A204.1 (cell line): ENCODE data around the gene FGF12.

Experiments
- FAIRE-seq: peaks from 2 replicates; lab custom pipeline; 2012; peaks lifted over from hg19 to GRCh38; lab: Jason Lieb, UNC

Gene FGF12

DNA sequence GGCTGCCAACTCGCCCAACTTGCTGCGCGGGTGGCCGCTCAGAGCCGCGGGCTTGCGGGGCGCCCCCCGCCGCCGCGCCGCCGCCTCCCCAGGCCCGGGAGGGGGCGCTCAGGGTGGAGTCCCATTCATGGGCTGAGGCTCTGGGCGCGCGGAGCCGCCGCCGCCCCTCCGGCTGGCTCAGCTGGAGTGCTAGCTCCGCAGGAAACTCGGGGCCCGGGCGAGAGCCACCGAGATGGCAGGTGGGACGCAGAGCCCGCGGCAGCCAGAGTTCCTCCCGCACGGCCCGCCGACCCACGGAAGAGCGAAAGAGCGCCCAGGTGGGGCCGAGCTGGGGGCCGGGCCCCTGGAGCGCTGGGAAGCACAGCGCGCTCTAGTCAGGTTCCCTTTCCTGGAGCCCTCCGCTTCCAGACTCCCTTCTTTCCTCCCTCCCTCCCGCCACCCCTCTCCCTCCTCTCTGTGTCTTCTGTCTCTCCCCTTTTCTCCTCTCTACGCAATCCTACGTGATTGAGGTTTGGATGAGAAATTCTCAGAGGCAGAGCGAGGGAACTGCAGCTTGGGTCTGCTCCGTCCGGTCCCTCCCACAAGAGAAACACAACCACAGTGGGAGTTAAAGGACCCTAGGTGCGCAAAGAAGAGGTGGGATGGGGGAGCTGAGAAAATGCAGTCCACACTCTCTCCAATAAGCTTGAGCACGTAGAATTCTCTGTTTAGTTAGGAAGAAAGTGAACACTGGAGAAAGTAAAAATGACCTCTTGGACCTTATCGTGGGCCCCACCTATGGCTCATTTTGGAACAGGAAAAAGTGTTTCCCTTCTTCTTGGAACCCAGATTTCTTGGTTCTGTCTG lies 317.3 kb downstream of the FGF12 start:
- no peak for FAIRE-seq

DNA sequence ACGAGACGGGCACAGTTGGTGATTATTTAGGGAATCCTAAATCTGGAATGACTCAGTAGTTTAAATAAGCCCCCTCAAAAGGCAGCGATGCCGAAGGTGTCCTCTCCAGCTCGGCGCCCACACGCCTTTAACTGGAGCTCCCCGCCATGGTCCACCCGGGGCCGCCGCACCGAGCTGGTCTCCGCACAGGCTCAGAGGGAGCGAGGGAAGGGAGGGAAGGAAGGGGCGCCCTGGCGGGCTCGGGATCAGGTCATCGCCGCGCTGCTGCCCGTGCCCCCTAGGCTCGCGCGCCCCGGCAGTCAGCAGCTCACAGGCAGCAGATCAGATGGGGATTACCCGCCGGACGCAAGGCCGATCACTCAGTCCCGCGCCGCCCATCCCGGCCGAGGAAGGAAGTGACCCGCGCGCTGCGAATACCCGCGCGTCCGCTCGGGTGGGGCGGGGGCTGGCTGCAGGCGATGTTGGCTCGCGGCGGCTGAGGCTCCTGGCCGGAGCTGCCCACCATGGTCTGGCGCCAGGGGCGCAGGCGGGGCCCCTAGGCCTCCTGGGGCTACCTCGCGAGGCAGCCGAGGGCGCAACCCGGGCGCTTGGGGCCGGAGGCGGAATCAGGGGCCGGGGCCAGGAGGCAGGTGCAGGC lies 318.0 kb downstream of the FGF12 start:
- no peak for FAIRE-seq

DNA sequence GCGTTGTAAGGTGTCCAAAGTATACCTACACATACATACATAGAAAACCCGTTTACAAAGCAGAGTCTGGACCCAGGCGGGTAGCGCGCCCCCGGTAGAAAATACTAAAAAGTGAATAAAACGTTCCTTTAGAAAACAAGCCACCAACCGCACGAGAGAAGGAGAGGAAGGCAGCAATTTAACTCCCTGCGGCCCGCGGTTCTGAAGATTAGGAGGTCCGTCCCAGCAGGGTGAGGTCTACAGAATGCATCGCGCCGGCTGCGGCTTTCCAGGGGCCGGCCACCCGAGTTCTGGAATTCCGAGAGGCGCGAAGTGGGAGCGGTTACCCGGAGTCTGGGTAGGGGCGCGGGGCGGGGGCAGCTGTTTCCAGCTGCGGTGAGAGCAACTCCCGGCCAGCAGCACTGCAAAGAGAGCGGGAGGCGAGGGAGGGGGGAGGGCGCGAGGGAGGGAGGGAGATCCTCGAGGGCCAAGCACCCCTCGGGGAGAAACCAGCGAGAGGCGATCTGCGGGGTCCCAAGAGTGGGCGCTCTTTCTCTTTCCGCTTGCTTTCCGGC lies 318.6 kb downstream of the FGF12 start:
- FAIRE-seq = no peak

DNA sequence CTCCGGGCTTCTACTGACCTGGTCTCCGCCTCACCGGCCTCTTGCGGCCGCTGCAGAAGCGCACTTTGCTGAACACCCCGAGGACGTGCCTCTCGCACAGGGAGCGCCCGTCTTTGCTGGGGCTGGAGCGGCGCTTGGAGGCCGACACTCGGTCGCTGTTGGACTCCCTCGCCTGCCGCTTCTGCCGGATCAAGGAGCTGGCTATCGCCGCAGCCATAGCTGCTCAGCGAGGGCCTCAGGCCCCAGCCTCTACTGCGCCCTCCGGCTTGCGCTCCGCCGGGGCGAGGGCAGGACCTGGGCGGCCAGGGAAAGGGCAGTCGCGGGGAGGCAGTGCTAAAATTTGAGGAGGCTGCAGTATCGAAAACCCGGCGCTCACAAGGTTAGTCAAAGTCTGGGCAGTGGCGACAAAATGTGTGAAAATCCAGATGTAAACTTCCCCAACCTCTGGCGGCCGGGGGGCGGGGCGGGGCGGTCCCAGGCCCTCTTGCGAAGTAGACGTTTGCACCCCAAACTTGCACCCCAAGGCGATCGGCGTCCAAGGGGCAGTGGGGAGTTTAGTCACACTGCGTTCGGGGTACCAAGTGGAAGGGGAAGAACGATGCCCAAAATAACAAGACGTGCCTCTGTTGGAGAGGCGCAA lies 319.2 kb downstream of the FGF12 start:
- FAIRE-seq = no peak

DNA sequence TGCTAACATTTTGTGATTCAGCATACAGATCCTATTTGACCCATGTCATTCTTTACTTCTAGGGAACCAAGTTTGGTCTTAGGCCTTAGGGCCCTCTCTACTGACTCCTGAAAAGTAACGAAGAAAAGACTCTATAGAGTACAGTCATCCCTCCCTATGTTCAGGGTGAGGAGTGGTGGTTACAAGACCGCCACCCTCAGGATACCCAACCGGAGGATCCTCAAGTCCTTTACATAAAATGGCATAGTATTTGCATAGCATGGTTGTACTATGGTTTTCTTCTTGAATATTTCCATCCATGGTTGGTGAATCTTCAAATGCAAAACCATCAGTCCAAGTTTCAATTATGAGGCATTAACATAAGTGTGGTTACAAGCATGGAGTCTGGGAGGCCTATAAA lies 327.6 kb downstream of the FGF12 start:
- no peak for FAIRE-seq

DNA sequence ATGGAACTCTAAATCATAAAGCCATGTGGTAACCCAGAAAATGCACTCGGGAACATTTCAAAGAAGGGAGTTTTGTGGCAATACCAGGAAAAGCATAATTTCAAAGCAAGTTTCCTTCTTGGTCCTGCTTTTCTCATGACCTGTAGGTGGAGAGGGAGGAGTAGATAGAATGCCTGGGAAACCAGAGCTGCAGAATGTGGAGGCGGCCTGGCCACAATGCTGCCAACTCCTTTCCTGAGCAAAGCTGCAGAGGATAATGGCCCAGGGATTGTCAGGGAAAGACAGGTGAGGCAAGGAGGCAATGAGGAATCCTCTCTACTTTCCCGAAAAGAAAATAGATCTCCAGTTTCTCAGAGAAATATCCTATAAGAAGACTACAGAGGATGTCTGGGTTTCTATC lies 330.3 kb downstream of the FGF12 start:
- no peak for FAIRE-seq

DNA sequence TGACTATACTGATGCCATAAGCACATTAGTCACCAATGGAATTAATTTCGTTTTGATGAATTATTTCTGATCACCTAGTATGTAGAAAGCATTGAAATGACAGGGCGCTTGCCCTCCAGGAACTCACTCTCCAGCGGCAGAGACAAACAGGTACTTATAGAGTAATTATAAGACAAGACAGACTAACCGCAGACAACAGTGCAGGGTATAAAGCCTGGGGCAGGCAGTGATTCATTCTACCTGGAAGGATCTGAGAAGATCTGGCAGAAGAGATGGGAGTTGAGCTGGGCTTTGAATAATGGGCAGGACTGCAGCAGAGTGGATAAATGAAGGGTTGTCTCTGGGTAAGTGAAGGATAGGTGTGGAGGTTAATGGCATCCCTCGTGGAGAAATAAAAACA lies 331.8 kb downstream of the FGF12 start:
- no peak for FAIRE-seq

DNA sequence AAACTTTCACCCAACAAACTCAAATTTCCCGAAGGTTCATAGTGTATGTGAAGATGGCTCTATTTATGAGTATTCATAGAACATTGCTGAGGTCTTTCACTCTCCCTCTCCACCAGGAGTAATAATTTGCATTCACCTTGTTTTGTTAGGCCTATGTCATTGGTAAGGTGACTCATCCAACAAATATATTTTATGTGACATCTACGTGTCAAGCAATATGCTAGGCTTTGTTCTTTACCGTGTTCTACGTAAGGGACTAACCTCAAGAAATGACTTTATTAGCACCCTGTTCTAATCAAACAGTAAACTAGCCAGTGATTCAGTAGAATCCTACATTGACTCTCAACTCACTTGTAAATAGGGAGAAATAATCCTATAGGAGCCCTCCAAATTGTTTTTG lies 334.4 kb downstream of the FGF12 start:
- no peak for FAIRE-seq

DNA sequence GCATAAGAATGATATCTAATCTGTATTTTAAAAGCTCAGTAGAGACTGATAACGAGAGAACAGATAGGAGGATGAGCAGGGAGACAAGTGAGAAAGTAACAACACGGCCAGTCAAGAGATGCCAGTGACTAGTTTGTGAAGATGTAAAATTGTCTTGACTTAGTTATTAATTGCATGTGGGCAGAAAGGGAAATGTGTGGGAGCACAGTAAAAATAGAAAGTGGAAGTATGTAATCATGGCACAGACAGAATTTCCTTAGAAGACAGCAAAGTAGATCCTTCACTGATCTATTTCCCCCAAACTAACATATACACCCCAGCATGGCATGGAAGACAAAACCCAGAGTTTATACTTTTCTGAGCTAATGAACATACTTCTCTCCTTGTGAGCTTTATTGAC lies 344.5 kb downstream of the FGF12 start:
- FAIRE-seq = no peak

DNA sequence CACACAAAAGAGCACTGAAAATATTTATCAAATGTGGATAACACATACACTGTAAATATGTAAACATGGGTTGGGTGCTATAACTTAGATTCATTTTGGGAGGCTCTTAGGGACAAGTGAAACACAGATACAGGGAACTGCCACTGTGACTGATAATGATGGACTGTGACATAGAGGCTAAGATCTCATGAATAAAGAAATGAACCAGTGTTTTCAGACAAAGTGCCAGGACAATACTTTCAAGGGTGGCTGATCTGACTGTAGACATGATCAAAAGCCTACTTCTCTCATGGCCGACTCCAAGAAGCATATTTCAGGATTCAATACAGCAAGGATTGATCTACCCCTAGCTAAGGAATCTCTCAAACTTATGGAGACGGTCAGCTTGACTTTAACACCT lies 353.8 kb downstream of the FGF12 start:
- no peak for FAIRE-seq

DNA sequence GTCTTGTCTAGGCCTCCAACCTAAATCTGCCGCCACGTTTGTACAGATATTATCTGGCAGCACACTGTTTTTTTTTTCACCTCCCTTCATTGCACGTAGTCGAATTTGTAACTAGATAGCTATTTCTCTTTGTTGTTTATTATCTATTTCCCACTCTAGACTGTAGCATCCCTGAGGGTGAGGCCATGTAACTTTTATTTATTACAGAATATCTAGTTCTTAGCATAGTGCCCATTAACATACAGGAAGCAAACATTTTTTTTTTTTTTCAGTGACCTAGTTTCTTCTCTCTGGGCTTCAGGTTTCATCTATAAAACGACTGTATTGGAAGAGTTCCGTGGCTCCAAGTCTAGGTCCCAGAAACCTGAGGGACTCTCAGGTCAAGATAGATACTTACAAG lies 354.3 kb downstream of the FGF12 start:
- no peak for FAIRE-seq

DNA sequence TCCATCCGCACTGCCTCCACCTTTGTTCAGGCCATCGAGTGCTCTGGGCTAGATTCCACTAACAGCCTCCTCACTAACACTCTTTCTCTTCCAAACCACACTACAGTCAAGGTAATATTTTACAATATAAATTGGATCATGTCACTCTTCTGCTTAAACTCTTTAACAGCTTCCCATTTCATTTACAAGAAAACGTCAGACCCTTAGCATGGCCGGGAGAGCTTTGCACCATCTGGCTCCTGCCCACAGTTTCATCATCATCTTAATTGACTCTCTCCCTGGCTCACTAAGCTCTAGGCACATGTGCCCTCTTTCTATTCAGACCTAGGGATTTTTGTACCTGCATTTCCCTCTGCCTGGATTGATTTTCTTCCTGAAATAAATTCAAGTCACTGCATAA lies 354.7 kb downstream of the FGF12 start:
- no peak for FAIRE-seq

DNA sequence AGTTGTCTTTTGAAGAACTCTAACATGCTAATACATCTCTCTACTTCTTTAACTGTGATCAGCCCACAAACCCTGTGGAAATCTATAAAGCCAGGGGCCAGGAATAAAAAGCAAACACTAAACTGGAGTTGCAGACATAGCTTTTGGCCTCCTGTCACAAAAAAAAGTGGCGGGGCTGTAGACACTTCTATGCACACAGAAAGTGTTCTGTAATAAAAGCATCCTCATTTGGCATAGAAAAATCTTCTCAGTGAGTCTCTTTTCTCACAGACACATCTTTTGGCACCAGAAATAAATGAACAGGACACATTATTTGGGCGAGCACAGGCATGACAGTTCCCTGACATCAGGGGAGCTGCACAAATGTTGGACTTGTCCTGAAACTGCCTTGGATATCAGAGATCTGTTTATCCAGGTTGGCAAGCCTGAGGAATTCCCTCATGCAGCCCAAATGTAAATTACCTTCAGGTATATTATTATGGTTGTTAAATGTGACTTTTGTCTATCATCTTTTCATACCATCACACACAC lies 355.4 kb downstream of the FGF12 start:
- FAIRE-seq = no peak

DNA sequence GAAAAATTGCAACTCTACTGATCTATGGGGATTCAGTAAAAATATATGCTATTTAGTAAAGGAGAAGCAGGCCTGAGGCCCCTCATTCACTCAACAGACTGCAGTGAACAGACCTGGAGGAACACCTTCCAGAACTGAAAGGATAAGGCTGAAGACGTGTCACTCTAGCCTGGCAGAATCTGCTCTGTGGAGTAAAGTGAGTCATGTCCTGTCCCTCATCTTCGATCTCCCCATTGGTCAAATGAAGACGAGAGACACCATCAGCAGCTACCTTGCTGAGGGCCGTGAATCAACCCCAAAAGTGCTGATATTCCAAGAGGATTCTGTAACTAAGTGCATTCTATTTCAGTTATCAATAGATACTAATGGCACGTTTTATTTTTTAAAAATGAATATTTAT lies 359.7 kb downstream of the FGF12 start:
- no peak for FAIRE-seq

DNA sequence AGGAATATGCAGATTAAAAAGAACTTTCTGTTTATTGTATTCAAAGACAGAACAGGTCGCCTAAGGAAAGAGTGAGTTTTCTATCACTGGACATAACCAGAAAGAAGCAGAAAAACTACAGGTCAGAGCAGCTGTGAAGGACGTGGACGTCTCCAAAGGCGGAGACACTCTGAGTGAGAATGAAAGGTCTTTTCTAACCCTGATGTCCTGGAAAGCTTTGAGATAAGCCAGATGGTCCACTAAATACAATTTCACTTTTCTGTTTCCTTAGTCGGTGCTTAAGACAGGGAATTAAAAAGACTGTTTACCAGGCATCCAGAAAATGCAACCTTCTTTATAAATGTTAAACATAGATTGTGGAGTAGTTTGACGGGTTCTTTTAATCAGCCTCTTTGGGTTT lies 360.4 kb downstream of the FGF12 start:
- FAIRE-seq = no peak

DNA sequence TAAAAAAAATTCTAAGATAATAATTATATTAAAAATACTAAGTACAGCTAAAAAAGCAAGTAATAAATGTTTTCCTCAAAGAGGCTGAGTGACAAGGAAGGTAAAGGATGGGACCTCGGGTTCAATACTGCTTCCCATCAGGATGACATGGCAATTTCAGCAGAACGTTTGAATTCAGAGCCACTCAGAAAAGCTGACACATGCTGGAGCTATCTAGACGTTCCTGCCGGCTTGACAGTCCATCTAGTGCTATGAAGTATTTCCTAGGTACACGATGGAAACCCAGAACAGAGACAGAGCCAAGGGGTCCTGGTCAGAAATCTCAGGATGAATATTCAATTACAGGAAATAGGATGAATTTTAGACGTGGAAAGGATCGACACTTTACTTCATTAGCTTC lies 361.8 kb downstream of the FGF12 start:
- no peak for FAIRE-seq

DNA sequence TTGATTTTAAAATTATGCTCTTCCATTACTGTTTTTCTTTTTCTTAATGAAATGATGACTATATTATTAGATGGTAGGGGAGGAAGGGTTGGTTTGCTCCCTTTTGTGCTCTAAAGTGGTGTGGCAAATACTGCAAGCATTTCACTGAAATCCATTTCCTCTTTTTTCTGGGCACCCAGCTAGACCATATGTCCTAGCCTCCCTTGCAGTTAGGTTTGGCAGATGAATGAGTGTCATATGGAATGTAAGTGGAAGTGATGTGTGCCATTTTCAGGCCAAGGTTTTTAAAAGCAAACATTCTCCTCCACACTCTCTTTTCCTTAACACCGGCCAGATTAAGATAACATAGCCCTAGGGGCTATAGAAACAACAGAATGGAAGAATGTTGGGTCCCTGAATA lies 363.0 kb downstream of the FGF12 start:
- no peak for FAIRE-seq

DNA sequence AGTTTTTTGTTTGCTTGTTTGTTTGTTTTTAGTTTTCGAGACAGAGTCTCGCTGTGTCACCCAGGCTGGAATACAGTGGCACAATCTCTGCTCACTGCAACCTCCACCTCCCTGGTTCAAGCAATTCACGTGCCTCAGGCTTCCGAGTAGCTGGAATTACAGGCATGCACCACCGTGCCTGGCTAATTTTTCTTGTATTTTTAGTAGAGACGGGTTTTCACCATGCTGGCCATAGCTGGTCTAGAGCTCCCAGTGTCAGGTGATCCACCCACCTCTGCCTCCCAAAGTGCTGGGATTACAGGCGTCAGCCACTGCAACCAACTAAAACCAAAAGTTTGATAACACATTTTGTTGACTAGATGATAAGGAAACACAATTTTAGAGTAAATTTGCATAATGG lies 372.7 kb downstream of the FGF12 start:
- no peak for FAIRE-seq

DNA sequence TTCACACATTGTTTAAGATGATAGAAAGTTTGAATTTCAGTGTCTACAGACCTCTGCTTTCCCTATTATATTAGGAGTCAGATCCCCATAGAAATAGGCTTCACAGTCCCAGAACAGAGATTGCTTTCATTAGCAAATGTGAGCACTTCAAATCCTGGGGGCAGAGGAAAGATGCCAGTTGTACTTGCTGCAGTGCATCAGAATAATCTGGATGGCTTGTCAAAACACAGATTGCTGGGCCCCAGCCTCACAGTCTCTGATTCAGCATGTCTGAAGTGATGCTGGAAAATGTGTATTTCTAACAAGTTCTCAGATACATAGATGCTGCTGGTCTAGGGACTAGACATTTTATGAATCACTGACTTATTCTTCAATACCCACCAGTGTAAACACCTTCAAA lies 375.2 kb downstream of the FGF12 start:
- no peak for FAIRE-seq

DNA sequence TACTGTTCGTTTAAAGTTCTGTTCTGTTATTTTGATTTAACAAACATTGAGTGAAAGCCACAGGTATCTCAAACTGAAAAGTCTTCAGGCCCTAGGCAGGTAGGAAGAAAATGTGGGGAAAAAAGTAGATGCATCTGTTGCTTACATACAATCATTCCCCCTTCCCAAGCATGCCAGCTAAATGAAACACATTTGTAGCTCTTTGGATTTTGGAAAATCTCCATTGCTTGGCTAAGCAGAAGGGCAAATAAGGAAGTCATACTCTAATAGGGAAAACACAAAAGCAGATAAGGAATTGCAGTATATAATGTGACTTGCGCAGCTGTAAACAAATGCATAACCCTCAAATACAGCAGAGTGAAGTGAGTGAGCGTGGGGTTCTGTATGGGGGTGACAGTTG lies 375.9 kb downstream of the FGF12 start:
- no peak for FAIRE-seq

DNA sequence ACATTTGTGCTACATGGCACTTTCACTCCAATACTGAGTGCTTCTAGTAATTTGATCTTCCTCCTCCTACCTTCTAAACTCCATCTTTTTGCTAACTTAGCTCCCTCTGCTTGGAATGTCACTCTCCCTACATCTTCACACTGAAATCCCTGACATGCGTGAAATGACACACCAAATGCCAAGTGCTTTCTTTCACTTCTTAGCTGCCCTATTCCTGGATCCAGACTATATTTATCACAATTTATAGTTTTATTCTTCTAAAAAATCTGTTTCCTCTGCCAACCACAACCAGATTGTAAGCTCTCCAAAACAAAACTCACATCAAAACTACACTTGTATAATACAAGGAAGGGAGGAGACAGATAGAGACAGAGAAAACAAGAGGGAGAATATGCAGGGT lies 387.3 kb downstream of the FGF12 start:
- no peak for FAIRE-seq

DNA sequence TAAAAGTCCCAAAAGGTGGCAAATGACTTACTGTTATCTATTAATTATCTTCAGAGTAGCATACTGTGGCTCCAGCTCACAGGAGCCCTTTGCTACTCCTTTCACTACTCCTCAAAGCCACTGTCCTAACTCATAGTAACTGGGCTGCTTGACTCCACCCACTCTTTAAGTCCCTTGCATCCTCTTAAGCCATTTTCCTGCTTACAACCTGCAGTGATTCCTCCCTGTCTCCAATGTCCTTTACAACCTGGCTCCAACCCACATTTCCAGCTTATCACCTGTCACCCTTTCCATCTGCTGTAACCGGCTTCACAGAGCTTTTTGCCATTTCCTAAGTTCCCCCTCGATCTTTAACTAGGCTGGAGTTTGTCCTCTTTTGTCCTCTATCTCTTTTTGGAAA lies 388.1 kb downstream of the FGF12 start:
- no peak for FAIRE-seq

DNA sequence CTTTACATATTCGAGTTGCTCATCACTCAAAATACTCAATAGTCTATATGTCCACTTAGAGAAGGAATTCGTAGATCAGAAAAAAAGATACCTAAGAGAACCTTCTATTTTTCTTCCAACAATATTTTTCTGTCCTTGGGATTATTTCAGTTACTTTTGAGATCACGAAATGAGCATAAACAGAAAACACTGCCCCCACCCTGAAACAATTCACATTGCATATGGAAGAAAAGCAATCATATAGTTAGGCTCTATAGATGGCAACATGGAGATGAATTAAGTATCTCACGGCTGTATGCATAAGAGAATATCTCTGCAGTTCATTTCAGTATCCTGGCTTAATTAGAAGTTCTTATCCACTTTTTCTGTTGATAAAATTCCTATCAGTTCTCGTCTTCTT lies 391.1 kb downstream of the FGF12 start:
- FAIRE-seq = no peak
